Tibial artery (tissue), 4 donors: Measurements from ENCODE around the gene GATAD1.
"Not testable (repeated sequence)": the region's sequence is repeated elsewhere in the genome, so short reads cannot be mapped to it uniquely, and the experiment has no call there.

ENCODE experiments used
- DNase-seq, 2 donors: peaks; one replicate each; pipeline ENCODE4 v3.0.0-alpha.2; 2019
- H3K27ac ChIP-seq, 2 donors: fragments of 200-600 bp; sonication (generic) in 1 of 2; 1 replicate in 1 of 2; 2 replicates in 1 of 2; pipeline ENCODE4 v1.5.1; 2018 to 2019; ENCODE audit warnings: mild to moderate bottlenecking in 1 of 2
- H3K27me3 ChIP-seq, 2 donors: fragments of 200-600 bp; sonication (generic) in 1 of 2; one replicate each; pipeline versions ENCODE4 v1.5.1 to v1.6.0; 2016 to 2019
- H3K36me3 ChIP-seq, 3 donors: fragments of 200-600 bp; sonication (generic) in 2 of 3; one replicate each; pipeline ENCODE4 v1.5.1; 2016 to 2019; ENCODE audit warnings: mild to moderate bottlenecking in 2 of 3
- H3K4me1 ChIP-seq, 4 donors: fragments of 200-600 bp; sonication (generic) in 2 of 4; 1 replicate in 3 of 4; 2 replicates in 1 of 4; pipeline ENCODE4 v1.5.1; 2016 to 2019
- H3K4me3 ChIP-seq, 2 donors: fragments of 200-600 bp; sonication (generic) in 1 of 2; 1 replicate in 1 of 2; 2 replicates in 1 of 2; pipeline ENCODE4 v1.5.1; 2018 to 2019; ENCODE audit warnings: mild to moderate bottlenecking in 2 of 2
- H3K9me3 ChIP-seq, 3 donors: fragments of 200-600 bp; sonication (generic) in 1 of 3; one replicate each; pipeline ENCODE4 v1.5.1; 2016 to 2019
- CTCF ChIP-seq, 2 experiments: fragments of 200-600 bp in 1 of 2; fragments of 450-650 bp in 1 of 2; IDR thresholded peaks; one replicate each; pipeline ENCODE4 v1.5.1; 2017 to 2019; ENCODE audit warnings: antibody characterized with exemption in 2 of 2, mild to moderate bottlenecking in 1 of 2, moderate library complexity in 1 of 2
- intact Hi-C: fragments of 100-400 bp; cut with DNase I; formaldehyde crosslinking; loops from one replicate; pipeline ENCODE4 v1.15.0; 2023; ENCODE audit warnings: low total_unique reads

GATAD1 gene

GRCh38 chr7:92404170-92404614 is 43.1 kb upstream of the GATAD1 start:
- Histone ChIP-seq H3K27ac (no peak overlapping the region), H3K4me1 (no peaks in the 10 kb centered on the region), H3K27me3 (no peaks in the 10 kb centered on the region), H3K36me3 (peaks cover 16 to 23% (median 17%) of the 10 kb centered on the region in 3 donors), H3K9me3 (no peaks in the 10 kb centered on the region), H3K4me3 (no peak overlapping the region)
- no peak for TF ChIP-seq CTCF (IDR thresholded peaks at IDR 0.05)
- DNase-seq, result no peak
- intact Hi-C loops, result no loop called here

GRCh38 chr7:92409357-92409756 is 37.9 kb upstream of the GATAD1 start:
- Histone ChIP-seq H3K27ac (no peak overlapping the region), H3K36me3 (no peaks in the 10 kb centered on the region), H3K4me1 (no peaks in the 10 kb centered on the region), H3K9me3 (no peaks in the 10 kb centered on the region), H3K4me3 (no peak overlapping the region), H3K27me3 (no peaks in the 10 kb centered on the region)
- DNase-seq, result no peak
- intact Hi-C loops, result no loop called here
- TF ChIP-seq CTCF (IDR thresholded peaks at IDR 0.05), result no peak

- H3K36me3 ChIP-seq, H3K4me1 ChIP-seq, DNase-seq, intact Hi-C loops, H3K27ac ChIP-seq, H3K9me3 ChIP-seq, H3K4me3 ChIP-seq, H3K27me3 ChIP-seq: not testable (repeated sequence)
Observed at GRCh38 chr7:92410162-92410561, 37.1 kb upstream of the GATAD1 start.

- no peak for DNase-seq
- H3K4me3 ChIP-seq, result no peak overlapping the region
- H3K9me3 ChIP-seq, result no peaks in the 10 kb centered on the region
- no peaks in the 10 kb centered on the region for H3K4me1 ChIP-seq
- no peaks in the 10 kb centered on the region for H3K36me3 ChIP-seq
- no peak for TF ChIP-seq CTCF (IDR thresholded peaks at IDR 0.05)
- H3K27ac ChIP-seq, result no peak overlapping the region
- intact Hi-C loops, result no loop called here
- no peaks in the 10 kb centered on the region for H3K27me3 ChIP-seq
Observed at GRCh38 chr7:92412745-92413144, 34.5 kb upstream of the GATAD1 start.

GRCh38 chr7:92413550-92413949 is 33.7 kb upstream of the GATAD1 start:
- DNase-seq, result no peak
- no peak overlapping the region for H3K4me3 ChIP-seq

GRCh38 chr7:92415225-92415624 is 32.1 kb upstream of the GATAD1 start:
- Histone ChIP-seq H3K36me3 (no peaks in the 10 kb centered on the region), H3K27ac (no peak overlapping the region), H3K9me3 (no peaks in the 10 kb centered on the region), H3K4me1 (no peaks in the 10 kb centered on the region), H3K27me3 (no peaks in the 10 kb centered on the region), H3K4me3 (no peak overlapping the region)
- DNase-seq, result no peak
- intact Hi-C loops, result no loop called here
- TF ChIP-seq CTCF (IDR thresholded peaks at IDR 0.05), result no peak

More at GRCh38 chr7:92413550-92413949, 33.7 kb upstream of the GATAD1 start:
- no peak for TF ChIP-seq CTCF (IDR thresholded peaks at IDR 0.05)
- H3K27me3 ChIP-seq, result no peaks in the 10 kb centered on the region
- H3K4me1 ChIP-seq, result no peaks in the 10 kb centered on the region
- H3K27ac ChIP-seq, result no peak overlapping the region
- no peaks in the 10 kb centered on the region for H3K9me3 ChIP-seq
- intact Hi-C loops, result no loop called here
- H3K36me3 ChIP-seq, result no peaks in the 10 kb centered on the region
